ENCODE measurements around the gene HMCN1.

DNA sequence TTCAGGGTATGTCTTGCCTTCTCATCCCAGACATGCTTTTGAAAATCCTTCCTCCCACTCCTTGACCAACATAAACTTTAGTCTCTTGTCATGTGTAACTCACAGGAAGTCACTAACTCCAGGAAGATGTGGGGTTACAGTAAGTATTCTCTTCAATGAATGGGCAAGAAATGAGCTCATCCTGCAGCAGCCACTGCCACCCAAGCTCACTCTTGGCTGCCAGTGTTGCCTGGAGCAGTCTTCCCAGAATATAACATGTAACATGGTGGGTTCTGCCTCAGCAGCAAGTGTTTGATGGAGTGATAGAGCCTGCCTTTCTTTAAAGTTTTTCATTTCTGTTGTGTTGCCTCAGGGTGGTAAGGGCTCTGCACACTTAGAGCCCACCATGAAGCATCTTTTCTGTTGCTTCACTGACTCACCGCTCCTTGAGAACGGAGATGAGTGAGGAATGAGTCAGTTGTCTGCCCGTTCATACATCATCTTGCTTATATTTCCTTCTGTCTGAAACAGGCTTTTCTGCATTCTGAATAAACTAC, 453.9 kb downstream of the HMCN1 start:
- TF ChIP-seq POLR2A (IDR thresholded peaks at IDR 0.05) (no peak), EP300 (IDR thresholded peaks at IDR 0.05) (no peak)
- TF ChIP-seq, protein P1, sequence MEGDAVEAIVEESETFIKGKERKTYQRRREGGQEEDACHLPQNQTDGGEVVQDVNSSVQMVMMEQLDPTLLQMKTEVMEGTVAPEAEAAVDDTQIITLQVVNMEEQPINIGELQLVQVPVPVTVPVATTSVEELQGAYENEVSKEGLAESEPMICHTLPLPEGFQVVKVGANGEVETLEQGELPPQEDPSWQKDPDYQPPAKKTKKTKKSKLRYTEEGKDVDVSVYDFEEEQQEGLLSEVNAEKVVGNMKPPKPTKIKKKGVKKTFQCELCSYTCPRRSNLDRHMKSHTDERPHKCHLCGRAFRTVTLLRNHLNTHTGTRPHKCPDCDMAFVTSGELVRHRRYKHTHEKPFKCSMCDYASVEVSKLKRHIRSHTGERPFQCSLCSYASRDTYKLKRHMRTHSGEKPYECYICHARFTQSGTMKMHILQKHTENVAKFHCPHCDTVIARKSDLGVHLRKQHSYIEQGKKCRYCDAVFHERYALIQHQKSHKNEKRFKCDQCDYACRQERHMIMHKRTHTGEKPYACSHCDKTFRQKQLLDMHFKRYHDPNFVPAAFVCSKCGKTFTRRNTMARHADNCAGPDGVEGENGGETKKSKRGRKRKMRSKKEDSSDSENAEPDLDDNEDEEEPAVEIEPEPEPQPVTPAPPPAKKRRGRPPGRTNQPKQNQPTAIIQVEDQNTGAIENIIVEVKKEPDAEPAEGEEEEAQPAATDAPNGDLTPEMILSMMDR (IDR thresholded peaks at IDR 0.05), result no peak
